Mammary epithelial cell (primary cell): ENCODE data around the gene ELAC2.

Source experiments
- CTCF ChIP-seq, 2 donors: IDR thresholded peaks in 1 of 2; conservative IDR thresholded peaks in 1 of 2; 2 replicates each; pipeline ENCODE4 v1.5.1; 2011 to 2012; ENCODE audit warnings: inconsistent platforms in 2 of 2, low read length in 2 of 2, mild to moderate bottlenecking in 2 of 2, control low read depth in 1 of 2, low read depth in 1 of 2; ENCODE audit not compliant: insufficient read depth in 1 of 2; ENCODE audit errors: extremely low read depth in 1 of 2
- EZH2 ChIP-seq: IDR thresholded peaks from 2 replicates; pipeline ENCODE4 v1.6.1; 2012; ENCODE audit warnings: low read length, inconsistent platforms, borderline replicate concordance

GRCh38 chr17:12952012-12952411 lies 65.8 kb downstream of the ELAC2 start:
- TF ChIP-seq CTCF (conservative IDR thresholded peaks at IDR 0.05 in 1 of 2, IDR thresholded peaks at IDR 0.05 in 1 of 2; ENCODE audit: extremely low read depth in 1 of 2, insufficient read depth in 1 of 2, low read depth in 1 of 2, low read length in 2 of 2), result no peak
- no peak for TF ChIP-seq EZH2
